K562 (cell line): ENCODE data around the gene TBRG1.

Experiments used
- CREB3 ChIP-seq: fragments of 450-650 bp; conservative IDR thresholded peaks from 2 replicates; pipeline ENCODE4 v1.6.1; 2016; ENCODE audit warnings: missing genetic modification characterization, low read depth, mild to moderate bottlenecking, missing compliant biosample characterization, moderate library complexity
- HOMEZ ChIP-seq: fragments of 250-450 bp; sonication (Bioruptor Pico); IDR thresholded peaks from 2 replicates; pipeline ENCODE4 v1.4.0; 2020; ENCODE audit warnings: mild to moderate bottlenecking, moderate library complexity
- JUN ChIP-seq, 2 experiments: sonication (generic) in 1 of 2; formaldehyde crosslinking in 1 of 2; IDR thresholded peaks; 2 replicates each; pipeline versions ENCODE4 v1.6.1 to v1.8.0; 2012 to 2022; ENCODE audit warnings: borderline replicate concordance in 2 of 2, mild to moderate bottlenecking in 2 of 2, improper control_type of control experiment in 1 of 2, low read depth in 1 of 2, low read length in 1 of 2, missing genetic modification reagents in 1 of 2
- NFIX ChIP-seq: fragments of 250-450 bp; sonication (Bioruptor Pico); IDR thresholded peaks from 2 replicates; pipeline ENCODE4 v1.4.0; 2020; ENCODE audit warnings: low read depth, mild to moderate bottlenecking, moderate library complexity
- POLR2AphosphoS5 ChIP-seq: IDR thresholded peaks from 2 replicates; pipeline ENCODE4 v1.6.1; 2011; ENCODE audit warnings: mild to moderate bottlenecking, low read depth, low read length, moderate library complexity; ENCODE audit not compliant: control insufficient read depth, insufficient read depth
- SP1 ChIP-seq: sonication (generic); formaldehyde crosslinking; IDR thresholded peaks from 2 replicates; pipeline ENCODE4 v1.8.1; 2022; ENCODE audit warnings: mild to moderate bottlenecking, missing genetic modification reagents
- TEAD1 ChIP-seq, 2 experiments: fragments of 450-650 bp in 1 of 2; sonication (generic) in 1 of 2; formaldehyde crosslinking; IDR thresholded peaks; 2 replicates each; pipeline versions ENCODE4 v1.4.0 to v1.8.0; 2020 to 2022; ENCODE audit warnings: mild to moderate bottlenecking in 2 of 2, missing genetic modification reagents in 1 of 2
- UBTF ChIP-seq, 2 experiments: IDR thresholded peaks; 2 replicates each; pipeline ENCODE4 v1.6.1; 2012; ENCODE audit warnings: improper control_type of control experiment in 2 of 2, low read depth in 2 of 2, low read length in 2 of 2, borderline replicate concordance in 1 of 2
- ZNF324 ChIP-seq: fragments of 250-450 bp; sonication (Bioruptor Pico); IDR thresholded peaks from 2 replicates; pipeline ENCODE4 v1.4.0; 2020; ENCODE audit warnings: mild to moderate bottlenecking
- TF ChIP-seq, protein P1 (sequence below), 3 experiments: IDR thresholded peaks in 2 of 3; conservative IDR thresholded peaks in 1 of 3; 2 replicates each; pipeline ENCODE4 v1.5.1; 2011 to 2012; ENCODE audit warnings: low read length in 3 of 3, mild to moderate bottlenecking in 3 of 3, control low read depth in 2 of 3, improper control_type of control experiment in 1 of 3, inconsistent platforms in 1 of 3, low read depth in 1 of 3, mixed read lengths in 1 of 3, moderate library complexity in 1 of 3; ENCODE audit not compliant: insufficient read depth in 2 of 3

DNA sequence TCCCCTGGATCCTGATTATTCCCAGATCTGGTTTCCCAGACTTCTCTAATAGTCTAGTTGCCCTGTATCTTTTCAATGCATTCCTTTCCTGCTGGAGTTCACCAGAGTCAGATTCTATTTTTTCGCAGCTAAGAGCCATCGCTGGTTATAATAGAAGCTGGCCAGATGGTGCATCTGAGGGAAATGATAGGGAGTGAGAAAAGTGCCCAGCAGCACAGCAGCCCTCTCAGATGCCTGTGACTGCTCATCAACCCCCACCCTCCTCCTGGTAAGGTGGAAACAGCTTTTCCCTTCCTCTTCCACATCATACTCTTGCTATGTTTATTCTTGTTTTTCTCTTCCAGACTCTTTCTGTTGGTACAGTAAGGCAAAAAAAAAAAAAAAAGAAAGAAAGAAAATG lies 40.1 kb upstream of the TBRG1 start:
- TF ChIP-seq ZNF324 (CRISPR knock-in tag) (no peak), POLR2AphosphoS5 (no peak), JUN (IDR thresholded peaks at IDR 0.05; ENCODE audit: borderline replicate concordance, low read depth, low read length) (no peak), JUN (CRISPR knock-in tag; IDR thresholded peaks at IDR 0.05; ENCODE audit: borderline replicate concordance) (no peak), SP1 (no peak), UBTF (IDR thresholded peaks at IDR 0.05; ENCODE audit: borderline replicate concordance in 1 of 2, low read depth in 2 of 2, low read length in 2 of 2) (no peak), CREB3 (tag) (no peak), NFIX (CRISPR knock-in tag) (no peak), HOMEZ (CRISPR knock-in tag) (no peak), TEAD1 (CRISPR knock-in tag; IDR thresholded peaks at IDR 0.05) (no peak)
- TF ChIP-seq, protein P1, sequence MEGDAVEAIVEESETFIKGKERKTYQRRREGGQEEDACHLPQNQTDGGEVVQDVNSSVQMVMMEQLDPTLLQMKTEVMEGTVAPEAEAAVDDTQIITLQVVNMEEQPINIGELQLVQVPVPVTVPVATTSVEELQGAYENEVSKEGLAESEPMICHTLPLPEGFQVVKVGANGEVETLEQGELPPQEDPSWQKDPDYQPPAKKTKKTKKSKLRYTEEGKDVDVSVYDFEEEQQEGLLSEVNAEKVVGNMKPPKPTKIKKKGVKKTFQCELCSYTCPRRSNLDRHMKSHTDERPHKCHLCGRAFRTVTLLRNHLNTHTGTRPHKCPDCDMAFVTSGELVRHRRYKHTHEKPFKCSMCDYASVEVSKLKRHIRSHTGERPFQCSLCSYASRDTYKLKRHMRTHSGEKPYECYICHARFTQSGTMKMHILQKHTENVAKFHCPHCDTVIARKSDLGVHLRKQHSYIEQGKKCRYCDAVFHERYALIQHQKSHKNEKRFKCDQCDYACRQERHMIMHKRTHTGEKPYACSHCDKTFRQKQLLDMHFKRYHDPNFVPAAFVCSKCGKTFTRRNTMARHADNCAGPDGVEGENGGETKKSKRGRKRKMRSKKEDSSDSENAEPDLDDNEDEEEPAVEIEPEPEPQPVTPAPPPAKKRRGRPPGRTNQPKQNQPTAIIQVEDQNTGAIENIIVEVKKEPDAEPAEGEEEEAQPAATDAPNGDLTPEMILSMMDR (IDR thresholded peaks at IDR 0.05 in 2 of 3, conservative IDR thresholded peaks at IDR 0.05 in 1 of 3; ENCODE audit: insufficient read depth in 2 of 3, low read depth in 1 of 3, low read length in 3 of 3): no peak
